ENCODE measurements around the gene FARSB. TPM values are rescaled to one million over a fixed set of nuclear protein-coding genes. Genes with fewer than 3 reads are reported as not detected.

FARSB gene
- total RNA-seq, 1 donor from 2014 or later, result 12.6 TPM

DNA sequence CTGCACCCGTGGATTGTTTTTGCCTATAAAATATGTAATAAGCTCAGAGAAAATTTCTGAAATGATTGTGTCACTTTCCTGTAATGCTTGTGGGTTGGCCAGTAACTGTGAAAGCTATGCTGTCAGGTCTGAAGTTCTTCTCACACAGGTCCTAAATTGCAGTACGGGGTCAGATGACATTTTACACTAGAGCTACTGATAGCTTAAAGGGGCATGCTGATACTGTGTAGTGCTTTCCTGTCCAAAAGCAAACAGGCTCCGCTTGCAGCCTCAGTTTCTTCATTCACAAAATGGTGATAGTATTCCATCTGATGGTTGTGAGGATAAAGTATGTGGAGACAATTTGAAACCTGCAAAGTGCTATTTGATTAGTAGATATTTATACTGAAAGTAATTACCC is 7.6 kb upstream of the FARSB start:
- no peak for DNase-seq

DNA sequence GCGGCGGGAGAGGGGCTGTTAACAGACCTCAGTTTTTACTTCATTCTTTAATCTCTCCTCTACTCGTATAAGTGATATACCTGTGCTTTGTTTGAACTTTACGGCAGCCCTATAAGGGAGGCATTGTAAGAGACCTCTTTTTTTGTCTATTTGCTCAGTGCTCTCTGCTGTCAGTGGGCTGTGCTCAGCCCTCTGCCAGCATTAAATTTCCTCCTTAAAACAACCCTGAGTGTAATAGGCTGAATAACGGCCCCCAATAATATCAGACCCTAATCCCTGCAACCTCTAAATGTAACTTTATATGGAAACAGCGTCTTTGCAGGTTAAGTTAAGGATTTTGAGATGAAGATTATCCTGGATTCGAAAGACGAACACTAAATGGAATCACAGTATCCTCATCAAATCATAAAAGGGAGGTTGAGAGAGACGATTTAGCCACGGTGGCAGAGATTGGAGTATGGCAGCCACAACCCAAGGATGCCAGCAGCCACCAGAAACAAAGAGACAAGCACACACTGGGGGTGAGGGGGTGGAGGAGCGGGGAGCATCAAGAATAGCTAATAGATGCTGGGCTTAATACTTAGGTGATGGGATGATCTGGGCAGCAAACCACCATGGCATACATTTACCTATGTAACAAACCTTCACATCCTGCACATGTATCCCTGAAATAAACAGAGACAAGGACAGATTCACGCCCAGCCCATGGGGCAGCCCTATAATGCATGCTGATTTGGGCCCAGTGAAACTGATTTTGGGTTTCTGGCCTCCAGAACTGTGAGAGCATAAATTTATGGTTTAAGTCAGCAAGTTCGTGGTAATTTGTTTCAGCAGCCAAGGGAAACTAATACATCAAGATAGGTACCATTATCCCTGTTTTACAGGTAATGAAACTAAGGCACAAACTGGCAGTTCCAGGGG is 894 bp upstream of the FARSB start:
- no peak for DNase-seq

DNA sequence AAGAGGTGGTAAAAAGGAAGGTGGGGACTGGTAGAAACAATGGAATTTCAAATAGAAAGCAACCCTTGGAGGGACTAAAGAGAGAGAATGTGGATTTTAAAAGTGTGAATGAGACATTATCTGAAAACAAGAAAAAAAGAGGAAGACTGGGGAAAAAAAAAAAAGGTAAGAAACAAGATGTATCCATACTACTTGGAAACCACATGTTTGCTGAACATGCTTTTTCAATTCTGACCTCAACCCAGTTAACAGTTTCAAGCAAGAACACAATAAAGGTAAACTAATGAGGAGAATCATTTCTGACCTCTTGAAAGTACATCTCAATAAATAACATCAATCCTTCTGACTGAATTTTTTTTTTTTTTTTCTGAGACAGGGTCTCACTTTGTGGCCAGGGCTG is 2.6 kb downstream of the FARSB start:
- no peak for DNase-seq

DNA sequence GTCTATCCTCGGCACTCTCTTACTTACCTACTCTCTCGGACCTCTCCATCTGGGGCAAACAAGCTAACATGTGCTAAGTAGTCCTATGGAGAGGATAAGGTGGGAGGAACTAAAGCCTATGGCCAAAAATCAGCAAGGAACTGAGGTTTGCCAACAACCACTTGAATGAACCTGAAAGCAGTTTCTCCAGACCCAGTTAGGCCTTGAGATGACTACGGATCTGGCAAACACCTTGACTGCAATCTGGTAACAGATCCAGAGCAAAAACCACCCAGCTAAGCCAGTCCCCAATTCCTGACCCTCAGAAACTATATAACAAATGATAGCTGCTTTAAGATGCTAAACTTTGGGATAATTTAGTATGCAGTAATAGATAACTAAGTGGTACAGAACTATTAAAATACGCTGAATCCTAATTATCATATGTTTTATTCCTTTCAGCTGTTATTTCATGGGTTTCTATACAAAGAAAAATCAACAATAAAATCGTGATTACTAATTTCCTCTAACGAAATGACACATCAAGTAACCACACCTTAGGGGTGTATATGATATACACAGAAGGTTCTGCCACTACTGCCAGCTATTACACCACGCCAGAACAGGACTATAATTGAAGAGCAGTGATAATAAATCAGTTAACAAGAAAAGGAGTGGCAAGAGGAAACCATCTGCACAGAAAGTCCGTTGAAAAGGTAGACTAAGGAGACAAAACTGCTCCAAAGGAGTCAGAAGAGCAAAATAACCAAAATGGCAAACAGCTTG is 3.2 kb downstream of the FARSB start:
- DNase-seq, result no peak

DNA sequence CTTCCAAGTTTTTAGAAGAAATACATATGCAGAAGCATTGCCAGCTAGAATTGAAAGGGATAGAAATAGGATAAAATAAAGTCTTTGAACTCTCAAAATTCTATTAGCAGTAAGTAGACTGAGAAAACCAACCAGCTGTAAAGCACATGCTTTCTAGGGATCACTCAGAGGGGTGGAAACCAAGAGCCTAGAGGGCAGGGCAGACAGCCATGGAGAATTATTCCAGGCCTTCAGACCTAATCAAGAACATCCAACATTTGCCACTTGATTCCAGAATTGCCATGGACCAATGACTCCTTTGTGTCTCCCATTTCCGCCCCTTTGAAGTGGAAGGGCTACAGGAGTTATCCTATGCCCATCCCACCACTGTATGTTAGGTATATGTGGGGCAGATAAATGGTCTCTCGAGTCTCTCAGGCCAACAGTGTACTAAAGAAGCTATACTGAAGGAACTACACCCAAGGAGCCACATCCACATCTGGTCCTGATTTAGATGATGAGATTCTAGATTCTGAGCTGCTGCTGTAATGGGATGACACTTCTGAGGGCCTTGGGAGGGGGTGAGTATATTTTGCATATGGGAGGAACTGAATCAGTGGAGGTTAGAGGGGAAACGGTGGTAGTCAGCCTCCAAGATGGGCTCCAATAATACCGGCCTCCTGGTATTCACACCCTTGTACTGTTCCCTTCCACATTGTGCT is 4.0 kb downstream of the FARSB start:
- DNase-seq, result peak; percentile 66

DNA sequence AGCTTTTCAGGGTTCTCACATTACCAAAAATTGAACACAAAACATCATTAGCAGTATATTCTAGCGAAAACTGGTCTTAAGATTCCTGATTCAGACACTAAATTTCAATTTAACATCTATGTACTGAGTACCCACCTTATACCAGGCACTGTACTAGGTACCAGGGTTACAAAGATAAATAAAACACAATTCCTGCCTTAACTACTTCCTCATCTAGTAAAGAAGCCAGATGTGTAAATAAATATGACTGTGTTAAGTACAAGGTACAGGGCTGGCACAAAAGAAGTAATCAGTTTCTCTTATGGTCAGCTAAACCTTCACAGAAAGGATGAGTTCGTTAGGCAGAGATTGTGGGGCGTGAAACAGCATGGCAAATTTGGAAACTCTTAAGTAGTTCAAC is 6.1 kb downstream of the FARSB start:
- no peak for DNase-seq

DNA sequence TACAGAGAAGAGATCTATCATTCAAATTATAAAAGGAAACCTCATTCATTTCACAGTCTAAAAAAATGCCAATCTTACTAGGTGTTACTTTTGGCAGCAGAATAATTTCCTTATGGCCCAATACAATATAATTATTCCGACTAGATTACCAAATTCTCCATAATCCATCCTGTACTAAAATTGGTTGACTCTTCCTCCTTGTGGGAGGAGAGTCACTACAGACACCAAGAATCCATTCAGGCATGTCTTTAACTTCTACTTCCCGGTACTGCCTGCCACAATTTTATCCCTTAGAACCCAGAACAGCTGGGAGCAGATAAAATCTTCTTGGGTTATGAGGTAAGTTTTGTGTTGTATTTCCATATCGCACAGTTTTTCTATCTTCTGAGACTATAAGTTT is 9.9 kb downstream of the FARSB start:
- DNase-seq, result no peak

DNA sequence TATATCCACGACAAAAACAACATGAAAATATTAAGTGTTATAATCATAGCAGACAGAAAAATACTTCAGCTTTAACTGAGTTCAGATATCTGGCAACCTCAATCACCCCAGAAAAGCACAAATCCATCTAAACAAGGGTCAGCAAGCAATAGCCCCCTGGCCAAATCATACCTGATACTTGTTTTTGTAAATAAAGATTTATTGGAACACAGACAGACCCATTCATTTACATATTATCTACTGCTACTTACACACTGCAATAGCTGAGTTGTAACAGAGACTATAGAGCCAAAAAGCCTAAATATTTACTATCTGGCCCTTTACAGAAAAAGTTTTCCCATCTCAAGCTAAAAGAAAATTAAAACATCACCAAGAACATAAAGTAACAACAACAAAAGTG is 12.8 kb downstream of the FARSB start:
- no peak for DNase-seq

DNA sequence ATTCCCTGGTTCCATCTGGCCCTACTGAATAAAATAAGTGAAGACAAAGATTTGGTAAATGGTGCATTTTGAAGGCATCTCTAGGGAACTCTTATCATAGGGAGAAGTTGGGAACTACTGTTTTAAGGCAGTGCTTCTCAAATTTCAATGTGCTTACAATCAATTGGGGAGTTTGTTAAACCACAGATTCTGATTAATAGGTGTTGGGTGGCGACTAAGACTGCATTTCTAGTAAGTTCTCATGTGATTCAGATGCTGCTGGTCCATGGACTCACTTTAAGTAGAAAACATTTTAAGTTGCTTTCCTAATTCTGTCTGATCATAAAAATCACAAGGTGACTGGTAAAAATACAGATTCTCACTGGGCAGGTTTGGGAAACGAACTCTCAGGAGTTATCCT is 14.6 kb downstream of the FARSB start:
- no peak for DNase-seq

DNA sequence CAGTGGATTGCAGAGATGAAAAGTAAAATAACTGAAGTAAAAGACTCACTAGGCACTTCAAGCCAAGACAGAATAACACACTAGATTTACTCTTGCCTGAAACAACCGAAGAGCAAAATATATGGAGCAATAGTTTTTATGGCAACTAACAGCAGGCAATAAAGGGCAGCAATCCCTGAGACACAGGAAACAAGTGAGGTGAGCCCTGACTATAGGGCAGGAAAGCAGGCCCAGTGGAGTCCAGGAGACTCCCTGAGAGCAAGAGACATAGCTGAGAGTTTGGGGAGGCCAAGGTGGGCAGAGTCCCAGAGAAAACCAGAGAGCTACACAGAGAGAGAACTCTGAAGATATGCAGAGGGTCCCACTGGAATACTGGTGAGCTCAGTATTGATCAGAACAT is 18.8 kb downstream of the FARSB start:
- no peak for DNase-seq

DNA sequence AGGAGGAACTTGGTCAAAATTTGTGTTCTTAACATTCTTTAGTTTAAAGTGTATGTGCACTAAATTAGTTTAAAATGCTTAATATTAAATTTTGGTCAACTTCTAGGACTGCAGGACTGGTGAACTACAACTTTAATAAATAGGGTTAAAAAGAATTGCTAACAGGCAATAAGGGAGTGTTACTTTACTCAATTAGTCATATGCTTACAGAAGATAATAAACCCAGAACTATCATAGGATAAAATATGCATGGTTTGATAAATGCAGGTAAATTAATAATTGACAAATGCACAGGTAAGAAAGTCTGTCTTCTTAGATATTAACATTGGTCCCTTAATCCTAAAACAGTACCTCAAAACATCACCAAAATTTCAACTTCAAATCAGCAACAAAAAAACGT is 20.6 kb downstream of the FARSB start:
- DNase-seq, result no peak

DNA sequence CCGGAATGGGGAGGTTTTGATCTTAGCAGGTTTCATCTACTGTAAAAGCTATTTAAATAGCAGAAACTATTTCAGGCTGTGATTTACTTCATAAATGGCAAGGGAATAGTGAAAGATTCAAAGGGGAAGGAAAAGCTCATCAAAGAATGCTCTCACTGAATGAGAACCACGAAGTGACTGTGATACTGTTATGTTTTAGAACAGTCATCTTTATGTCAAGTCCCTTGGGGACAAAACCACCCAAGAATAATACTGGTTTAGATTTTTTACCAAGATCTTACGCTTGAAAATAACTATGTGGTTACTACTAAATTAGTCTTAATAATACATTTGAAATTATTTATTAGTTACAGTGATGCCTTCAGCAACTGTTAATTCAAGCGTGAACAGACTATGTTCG is 28.1 kb downstream of the FARSB start:
- no peak for DNase-seq

DNA sequence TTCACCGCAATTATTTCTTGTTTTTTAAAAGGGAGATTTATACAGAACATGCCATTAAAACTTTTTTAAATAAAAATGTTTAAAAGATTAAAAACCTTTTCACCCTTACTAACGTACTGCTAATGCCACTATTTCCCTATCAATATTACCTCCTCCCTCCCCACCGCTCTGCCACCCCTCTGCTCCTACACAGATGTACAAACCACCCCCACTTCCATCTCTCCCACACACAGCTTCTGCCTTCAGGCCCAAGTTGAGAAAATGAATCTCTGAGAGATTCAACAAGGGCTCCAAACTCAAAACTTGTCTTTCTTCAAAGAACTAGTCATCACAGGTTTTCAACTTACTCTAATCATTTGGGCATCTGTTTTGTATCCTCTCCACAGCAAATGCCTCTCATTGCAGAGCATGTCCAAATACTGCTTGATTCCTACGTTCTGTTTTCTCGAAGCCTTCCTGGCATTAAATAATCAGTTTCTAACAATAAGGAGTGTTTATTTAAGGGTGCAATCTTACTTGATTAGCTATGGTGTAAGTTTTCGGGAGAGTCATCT is 32.1 kb downstream of the FARSB start:
- DNase-seq, result no peak

DNA sequence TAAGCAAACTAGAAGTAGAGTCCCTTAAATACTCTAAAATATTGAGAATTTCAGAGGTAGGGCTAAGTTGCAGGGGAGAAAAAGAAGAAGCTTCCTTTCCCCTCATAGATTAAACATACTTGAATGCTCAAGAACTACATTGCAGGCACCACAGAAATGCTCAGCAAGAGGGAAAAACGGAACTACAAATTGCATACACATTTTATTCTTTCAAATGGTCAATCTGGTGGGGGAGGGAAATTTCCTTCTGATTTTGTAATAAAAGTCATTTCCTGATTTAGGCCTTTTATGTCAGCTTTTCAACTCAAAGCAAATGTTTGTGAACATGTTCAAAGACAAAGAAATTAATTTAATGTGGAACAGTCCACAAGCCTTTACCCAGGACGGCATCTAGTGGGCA is 33.0 kb downstream of the FARSB start:
- DNase-seq, result no peak

DNA sequence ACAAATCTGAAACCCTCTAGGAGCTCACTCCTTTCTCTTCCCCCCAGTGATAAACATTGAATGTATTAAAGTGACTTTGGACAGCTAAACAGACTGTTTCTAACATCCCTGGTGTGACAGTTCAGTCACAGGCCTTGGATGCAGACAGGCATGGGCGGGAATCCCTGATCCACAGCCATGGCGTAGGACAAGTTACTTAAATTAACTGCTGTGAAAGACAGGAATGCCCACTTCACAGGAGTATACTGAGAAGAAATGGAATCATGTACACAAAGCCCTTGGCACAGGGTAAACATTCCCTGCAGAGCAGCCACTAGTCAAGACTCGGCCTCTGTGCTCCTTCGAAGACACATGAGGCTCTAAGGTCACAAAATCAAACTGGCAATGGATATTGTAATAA is 34.0 kb downstream of the FARSB start:
- DNase-seq, result no peak

DNA sequence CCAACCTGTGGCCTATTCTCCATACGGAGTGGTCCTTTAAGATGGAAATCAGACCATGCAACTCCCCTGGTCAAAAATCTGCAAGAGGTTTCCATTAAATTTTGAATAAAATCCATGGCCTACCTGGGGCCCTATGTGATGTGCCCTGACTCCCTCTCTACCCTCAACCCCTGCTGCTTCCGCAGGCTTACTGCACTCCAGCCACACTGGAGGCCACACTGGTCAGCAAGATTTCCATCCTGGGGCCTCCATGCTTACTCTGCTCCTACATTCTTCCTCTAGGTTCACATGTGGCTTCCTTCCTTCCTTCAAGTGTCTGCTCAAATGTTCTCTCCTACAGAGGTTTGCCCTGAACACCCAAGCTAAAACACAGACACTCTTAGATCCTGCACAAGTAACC is 40.6 kb downstream of the FARSB start:
- DNase-seq, result no peak

DNA sequence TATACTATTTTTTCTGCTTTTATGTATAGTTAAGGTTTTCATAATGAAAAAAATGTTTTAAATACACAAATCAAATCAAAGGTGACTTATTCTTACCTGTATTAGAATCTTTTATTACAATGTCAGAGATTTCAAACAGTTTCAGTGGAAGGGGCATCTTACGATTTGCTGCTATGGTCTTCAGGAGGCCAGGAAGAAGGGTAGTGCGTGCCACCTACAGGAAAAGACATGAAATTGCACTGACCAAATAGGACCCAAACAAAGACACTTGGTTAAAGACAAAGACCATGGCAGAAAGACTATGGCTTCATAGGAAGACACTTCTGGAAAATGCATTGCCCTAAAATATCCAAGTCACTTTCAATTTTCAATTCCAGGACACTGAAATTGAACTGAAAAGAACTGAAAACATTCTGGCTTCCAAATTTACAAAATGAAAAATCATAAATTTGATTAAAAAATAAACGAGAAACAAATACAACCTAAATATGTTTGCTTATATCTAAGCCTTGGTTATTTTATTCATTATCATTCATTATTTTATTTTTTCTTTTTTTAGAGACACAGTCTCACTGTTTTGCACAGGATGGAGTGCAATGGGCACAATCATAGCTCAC is 42.1 kb downstream of the FARSB start:
- peak; percentile 40 for DNase-seq

DNA sequence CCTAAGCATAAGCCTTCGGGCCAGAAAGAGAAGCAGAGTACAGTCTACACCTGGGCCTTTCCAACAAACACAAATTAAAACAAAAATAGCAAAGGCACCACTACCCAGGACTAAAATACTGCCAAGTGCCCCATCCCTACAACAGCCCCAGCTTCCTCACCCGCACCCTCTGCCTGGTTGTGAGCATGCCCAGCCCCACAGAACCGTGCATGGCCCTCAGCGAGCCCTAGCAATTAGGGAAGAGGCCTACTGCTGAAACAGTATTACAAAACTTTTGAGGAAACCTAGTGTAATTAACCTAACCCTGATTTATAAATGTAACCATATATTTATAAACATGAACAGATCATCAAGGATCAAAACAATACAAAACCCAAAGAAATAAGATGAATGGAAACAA is 44.2 kb downstream of the FARSB start:
- no peak for DNase-seq

DNA sequence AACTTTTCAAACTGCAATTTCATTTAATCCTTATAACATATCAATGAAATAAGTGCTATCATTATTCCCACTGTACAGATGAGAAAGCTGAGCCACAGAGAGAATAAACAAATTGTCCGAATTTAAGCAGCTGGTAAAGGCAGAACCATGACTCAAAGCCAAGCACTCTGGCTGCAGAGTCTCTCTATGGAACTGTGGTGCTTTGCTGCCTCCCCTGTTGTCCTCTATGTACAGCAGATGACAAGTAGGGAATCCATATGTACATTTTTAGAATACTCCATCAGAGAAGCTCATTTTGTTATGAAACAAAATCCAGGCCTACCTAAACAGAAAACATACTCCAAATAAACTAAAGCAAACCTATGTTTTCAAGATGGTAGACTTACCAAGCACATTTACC is 45.1 kb downstream of the FARSB start:
- no peak for DNase-seq

DNA sequence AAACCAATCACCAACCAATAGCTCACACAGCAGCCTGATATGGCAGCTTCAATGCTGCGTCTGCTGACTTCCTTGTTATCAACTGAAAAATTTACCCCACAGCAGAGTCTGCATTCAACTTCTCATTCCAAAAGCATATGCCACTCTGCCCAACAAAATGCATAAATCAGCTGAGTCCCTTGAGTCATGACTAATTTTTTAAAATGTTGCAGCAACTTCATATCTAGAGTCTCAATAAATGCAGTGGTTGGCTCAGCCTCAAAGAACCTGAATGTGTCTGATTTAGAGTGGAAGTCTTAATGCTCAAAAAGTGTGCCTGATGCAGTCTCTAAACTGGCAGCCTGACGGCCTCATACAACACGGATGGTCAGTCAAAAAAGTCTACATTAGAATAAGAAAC is 46.5 kb downstream of the FARSB start:
- DNase-seq, result no peak

DNA sequence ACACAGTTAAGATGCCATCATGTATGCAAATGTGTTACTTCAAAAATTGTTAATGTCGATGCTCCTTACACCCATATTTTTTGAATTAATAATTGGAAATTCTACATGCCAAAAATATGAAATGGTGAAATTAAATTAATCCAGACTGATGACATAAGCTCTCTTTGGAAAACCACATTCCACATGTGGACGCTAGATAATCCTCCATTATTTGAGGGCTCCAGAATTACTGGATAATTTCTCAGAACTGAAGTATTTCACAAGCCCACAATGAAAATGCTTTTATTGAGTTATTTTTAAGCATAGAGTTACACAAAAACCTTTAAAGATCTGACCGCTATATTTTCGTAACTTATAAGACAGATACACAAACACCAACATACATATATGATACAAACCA is 47.8 kb downstream of the FARSB start:
- DNase-seq, result no peak

DNA sequence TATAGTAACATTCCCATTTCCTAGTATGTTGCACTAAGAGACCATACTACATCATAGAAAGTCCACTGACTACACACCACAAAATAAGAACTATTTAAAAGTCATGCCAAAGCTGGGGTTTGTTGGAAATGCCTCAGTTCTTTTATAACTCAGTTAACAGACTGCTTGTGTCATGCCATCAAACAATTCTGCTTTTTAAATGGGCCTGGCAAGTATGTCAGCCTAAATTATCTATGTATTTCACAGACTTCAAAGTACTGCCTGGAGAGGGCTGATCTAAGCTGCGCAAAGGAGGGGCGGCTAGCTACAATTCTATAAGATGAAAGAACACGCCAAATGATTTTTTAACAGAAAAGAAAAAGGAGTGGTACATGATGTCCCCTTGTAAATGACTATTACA is 49.6 kb downstream of the FARSB start:
- DNase-seq, result peak; percentile 30
